Ovary (tissue), 9 donors: ENCODE data around the gene VPS8. TPM values are rescaled to one million over a fixed set of nuclear protein-coding genes. Genes with fewer than 3 reads are reported as not detected.

Experiments used
- DNase-seq, 5 donors: peaks; one replicate each; pipeline ENCODE4 v3.0.0-alpha.2; 2019 to 2020
- H3K27ac ChIP-seq, 2 donors: fragments of 200-600 bp; one replicate each; pipeline versions ENCODE4 v1.5.1 to v1.8.0; 2019 to 2022
- H3K27me3 ChIP-seq: fragments of 200-600 bp; one replicate; pipeline ENCODE4 v1.8.0; 2022
- H3K36me3 ChIP-seq: fragments of 200-600 bp; sonication (generic); one replicate; pipeline ENCODE4 v1.5.1; 2019
- H3K4me1 ChIP-seq: one replicate; pipeline ENCODE4 v1.8.1; 2013; ENCODE audit warnings: mild to moderate bottlenecking, moderate library complexity; ENCODE audit not compliant: insufficient read depth
- H3K4me3 ChIP-seq: fragments of 200-600 bp; sonication (generic); one replicate; pipeline ENCODE4 v1.5.1; 2017
- H3K9me3 ChIP-seq, 2 donors: fragments of 200-600 bp in 1 of 2; sonication (generic) in 1 of 2; one replicate each; pipeline versions ENCODE4 v1.5.1 to v1.8.1; 2013 to 2019; ENCODE audit warnings: mild to moderate bottlenecking in 1 of 2, moderate library complexity in 1 of 2
- CTCF ChIP-seq, 3 donors: fragments of 450-650 bp in 2 of 3; fragments of 200-600 bp in 1 of 3; IDR thresholded peaks; one replicate each; pipeline versions ENCODE4 v1.5.1 to v1.8.0; 2016 to 2022; ENCODE audit warnings: antibody characterized with exemption in 3 of 3, mild to moderate bottlenecking in 1 of 3
- EP300 ChIP-seq: sonication (generic); formaldehyde crosslinking; IDR thresholded peaks from one replicate; pipeline ENCODE4 v1.6.1; 2017; ENCODE audit warnings: antibody characterized with exemption
- POLR2A ChIP-seq: fragments of 450-650 bp; IDR thresholded peaks from one replicate; pipeline ENCODE4 v1.6.1; 2017; ENCODE audit warnings: antibody characterized with exemption, mild to moderate bottlenecking, moderate library complexity
- WGBS, 3 donors: extraction: QIAGEN DNeasy Blood & Tissue Kit in 1 of 3; methylation state at CpG; one replicate each; pipeline versions ENCODE4 v1.1.5 to v1.1.7; 2013 to 2017; 5-methylcytosine and 5-hydroxymethylcytosine counted together
- intact Hi-C, 4 donors: fragments of 100-400 bp; cut with DNase I; formaldehyde crosslinking; loops; one replicate each; pipeline versions ENCODE4 v1.11.0 to v1.15.1; 2022 to 2023
- polyA plus RNA-seq, 2 donors: library from polyadenylated mRNA; stranded (reverse); fragments of 200-250 nt in 1 of 2; fragments of 350-450 nt in 1 of 2; fragmentation: Illumina TruSeq in 1 of 2; extraction: RNeasy Lipid Tissue Mini Kit (QIAGEN cat#74804) in 1 of 2; gene quantifications; one replicate each; pipeline ENCODE4 v1.2.3, GENCODE V29; 2013 to 2014
- total RNA-seq, 7 donors: library from RNA; depleted of rRNA in 2 of 7; stranded (reverse); fragments of >200 nt in 2 of 7; fragmentation: NEBNext Ultra II Directional in 3 of 7; extraction: Animal tissue kit (Norgen Biotek cat#: 25700) in 3 of 7; gene quantifications; one replicate each; pipeline versions ENCODE4 v1.1.0 to v1.2.4, GENCODE V29; 2016 to 2023
- donor health status: DM: no; HTN: no; CAD: no; lungs with moderate emphysema.
- donor health status: DM: no; HTN: no; CAD: no.
- donor health status: Bipolar disorder and iron deficiency.
- donor health status: DM: yes; HTN: yes; CAD: no.
- donor health status: DM: no; HTN: no; CAD: no.
- donor health status: DM: yes; HTN: yes; CAD: no.

The VPS8 gene
- total and polyA plus RNA-seq, 9 donors: 15.0 to 58.8 (median 42.7) TPM

DNA sequence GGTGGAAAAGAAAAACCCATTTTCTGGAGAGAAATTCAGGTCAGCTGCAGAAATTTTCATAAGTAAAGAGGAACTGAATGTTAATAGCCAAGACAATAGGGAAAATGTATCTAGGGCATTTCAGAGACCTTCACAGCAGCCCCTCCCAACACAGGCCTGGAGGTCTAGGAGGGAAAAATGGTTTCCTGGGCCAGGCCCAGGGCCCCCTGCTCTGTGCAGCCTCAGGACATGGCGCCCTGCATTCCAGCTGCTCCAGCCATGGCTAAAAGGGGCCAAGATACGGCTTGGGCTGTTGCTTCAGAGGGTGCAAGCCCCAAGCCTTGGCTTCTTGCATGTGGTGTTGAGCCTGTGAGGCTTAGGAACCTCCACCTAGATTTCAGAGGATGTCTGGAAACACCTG, 248.7 kb downstream of the VPS8 start:
- Histone ChIP-seq H3K4me3 (no peak overlapping the region), H3K27me3 (no peaks in the 10 kb centered on the region), H3K27ac (no peak overlapping the region), H3K36me3 (no peaks in the 10 kb centered on the region), H3K4me1 (no peaks in the 10 kb centered on the region), H3K9me3 (no peaks in the 10 kb centered on the region)
- TF ChIP-seq POLR2A: no peak
- TF ChIP-seq CTCF (IDR thresholded peaks at IDR 0.05): no peak
- no peak for TF ChIP-seq EP300
- DNase-seq: no peak
- WGBS, 3 donors: 90 to 100% (median 99%) methylated on average over 2 of the region's 2 CpGs
- intact Hi-C loops: no loop called here

- Histone ChIP-seq H3K27me3 (no peaks in the 10 kb centered on the region), H3K36me3 (no peaks in the 10 kb centered on the region), H3K4me1 (no peaks in the 10 kb centered on the region), H3K9me3 (no peaks in the 10 kb centered on the region), H3K27ac (no peak overlapping the region), H3K4me3 (no peak overlapping the region)
- intact Hi-C loops: no loop called here
- DNase-seq: no peak
- no peak for TF ChIP-seq POLR2A
- TF ChIP-seq EP300: no peak
- TF ChIP-seq CTCF (IDR thresholded peaks at IDR 0.05): no peak
Observed at GRCh38 chr3:185062191-185062590, 250.2 kb downstream of the VPS8 start.

DNA sequence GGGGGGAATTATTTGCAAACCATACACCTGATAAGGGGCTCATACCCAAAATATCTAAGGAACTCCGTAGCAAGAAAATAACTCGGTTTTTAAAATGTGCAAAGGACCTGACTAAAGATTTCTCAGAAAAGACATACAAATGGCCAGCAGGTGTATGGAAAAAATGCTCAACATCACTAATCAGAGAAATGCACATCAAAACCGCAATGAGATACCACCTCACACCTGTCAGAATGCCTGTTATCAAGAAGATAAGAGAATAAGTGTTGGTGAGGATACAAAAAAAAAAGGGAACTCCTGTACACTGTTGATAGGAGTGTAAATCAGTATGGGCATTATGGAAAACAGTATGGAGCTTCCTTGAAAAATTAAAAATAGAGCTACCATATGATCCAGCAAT, 251.5 kb downstream of the VPS8 start:
- 64 to 74% (median 64%) methylated on average over 3 of the region's 3 CpGs for WGBS, 3 donors
- TF ChIP-seq CTCF (IDR thresholded peaks at IDR 0.05) (no peak), EP300 (no peak), POLR2A (no peak)

DNA sequence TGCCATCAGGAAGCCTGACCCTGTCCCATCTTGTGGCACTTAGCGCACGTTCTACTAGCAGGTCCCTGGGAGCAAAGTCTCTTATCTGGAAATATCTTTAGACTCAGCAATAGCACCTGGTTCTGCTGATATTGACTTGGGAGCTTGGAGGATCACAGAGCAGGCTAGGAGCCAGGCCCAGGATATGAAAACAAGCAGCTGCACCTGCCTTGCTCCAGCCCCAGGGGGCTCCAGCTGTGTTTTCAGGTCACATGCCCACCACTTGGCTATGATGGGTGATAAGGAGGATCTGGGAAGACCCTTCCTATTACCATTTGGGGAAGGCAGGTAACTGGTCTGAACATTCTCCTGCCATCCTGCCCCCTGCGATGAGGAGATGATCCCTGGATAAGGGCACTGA, 253.1 kb downstream of the VPS8 start:
- Histone ChIP-seq H3K4me1 (no peaks in the 10 kb centered on the region), H3K4me3 (no peak overlapping the region), H3K27ac (no peak overlapping the region), H3K27me3 (no peaks in the 10 kb centered on the region), H3K9me3 (no peaks in the 10 kb centered on the region), H3K36me3 (no peaks in the 10 kb centered on the region)
- WGBS, 3 donors: 83 to 91% (median 89%) methylated on average over 3 of the region's 3 CpGs
- DNase-seq: no peak
- intact Hi-C loops: no loop called here
- no peak for TF ChIP-seq CTCF (IDR thresholded peaks at IDR 0.05)
- TF ChIP-seq POLR2A: no peak
- no peak for TF ChIP-seq EP300

More for the DNA sequence above, 251.5 kb downstream of the VPS8 start:
- H3K4me3 ChIP-seq: no peak overlapping the region
- H3K36me3 ChIP-seq: no peaks in the 10 kb centered on the region
- H3K27me3 ChIP-seq: no peaks in the 10 kb centered on the region
- intact Hi-C loops: no loop called here
- no peaks in the 10 kb centered on the region for H3K9me3 ChIP-seq
- no peak for DNase-seq
- H3K27ac ChIP-seq: no peak overlapping the region
- no peaks in the 10 kb centered on the region for H3K4me1 ChIP-seq

DNA sequence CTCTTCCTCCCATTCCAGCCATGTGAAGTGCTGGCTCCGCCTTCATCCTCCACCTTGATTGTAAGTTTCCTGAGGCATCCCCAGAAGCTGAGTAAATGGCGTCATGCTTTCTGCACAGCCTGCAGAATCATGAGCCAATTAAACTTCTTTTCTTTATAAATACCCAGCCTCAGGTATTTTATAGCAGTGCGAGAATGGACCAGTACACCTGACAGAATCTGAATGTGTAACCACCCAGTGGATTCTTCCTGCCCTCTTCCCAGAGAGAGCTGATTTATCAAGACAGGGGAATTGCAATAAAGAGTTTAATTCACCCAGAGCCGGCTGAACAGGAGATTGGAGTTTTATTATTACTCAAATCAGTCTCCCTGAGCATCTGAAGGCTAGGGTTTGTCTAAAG, 254.3 kb downstream of the VPS8 start:
- Histone ChIP-seq H3K27me3 (no peaks in the 10 kb centered on the region), H3K9me3 (no peaks in the 10 kb centered on the region), H3K4me3 (no peak overlapping the region), H3K36me3 (no peaks in the 10 kb centered on the region), H3K4me1 (no peaks in the 10 kb centered on the region), H3K27ac (no peak overlapping the region)
- WGBS, 3 donors: 90 to 93% (median 93%) methylated on average over 4 of the region's 4 CpGs
- TF ChIP-seq EP300: no peak
- no peak for TF ChIP-seq POLR2A
- TF ChIP-seq CTCF (IDR thresholded peaks at IDR 0.05): no peak
- no peak for DNase-seq
- intact Hi-C loops: no loop called here
